Measurements from ENCODE around the gene C1GALT1C1.
"Not testable (repeated sequence)": the region's sequence is repeated elsewhere in the genome, so short reads cannot be mapped to it uniquely, and the experiment has no call there.

C1GALT1C1 gene

DNA sequence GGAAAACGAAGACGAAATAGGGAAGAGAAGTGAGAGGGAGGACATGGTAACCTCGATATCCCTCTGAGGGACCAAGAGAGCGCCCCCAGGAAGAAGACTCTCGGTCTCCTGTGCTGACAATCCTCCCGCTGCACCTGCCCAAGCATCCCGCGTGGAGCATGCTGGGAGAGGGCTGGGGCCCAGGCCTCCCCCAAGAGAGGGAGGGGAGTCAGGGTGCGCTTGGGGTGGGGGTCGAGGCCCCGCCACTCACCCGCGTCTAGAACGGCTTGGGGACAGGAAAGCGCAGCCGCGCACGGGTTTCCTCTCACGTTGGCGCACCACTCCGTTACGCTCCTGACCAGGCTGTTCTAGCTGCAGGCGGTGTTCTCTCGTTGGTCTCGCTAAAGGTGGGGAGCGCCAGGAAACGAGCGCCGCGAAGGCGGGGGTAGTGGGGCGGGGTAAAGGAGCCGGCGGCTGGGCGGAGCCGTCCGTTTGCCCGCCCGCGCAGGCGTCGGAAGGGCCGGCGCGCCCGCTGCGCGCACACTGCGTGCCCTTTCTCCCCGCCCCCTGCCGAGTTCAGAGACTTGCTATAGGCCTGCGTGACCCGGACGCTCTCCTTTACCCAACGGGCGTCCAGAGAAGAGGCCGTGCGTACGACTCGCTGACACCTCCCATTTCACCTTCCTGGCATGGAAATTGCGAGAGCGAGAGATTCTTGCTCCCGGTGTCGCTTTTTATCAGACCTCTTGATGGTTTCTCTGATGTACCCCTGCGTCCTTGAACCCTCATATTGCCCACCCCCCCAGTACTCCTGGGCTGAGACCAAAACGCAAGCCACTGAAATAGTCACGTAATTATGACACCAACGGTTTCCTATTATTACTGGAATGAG lies at the start of gene C1GALT1C1:
Gene C1GALT1C1, minus strand, starts transcription at position 388 of the 871 bp plus-strand sequence. CDS start 2,888 bp downstream, outside the sequence.
- TF ChIP-seq, protein P1, sequence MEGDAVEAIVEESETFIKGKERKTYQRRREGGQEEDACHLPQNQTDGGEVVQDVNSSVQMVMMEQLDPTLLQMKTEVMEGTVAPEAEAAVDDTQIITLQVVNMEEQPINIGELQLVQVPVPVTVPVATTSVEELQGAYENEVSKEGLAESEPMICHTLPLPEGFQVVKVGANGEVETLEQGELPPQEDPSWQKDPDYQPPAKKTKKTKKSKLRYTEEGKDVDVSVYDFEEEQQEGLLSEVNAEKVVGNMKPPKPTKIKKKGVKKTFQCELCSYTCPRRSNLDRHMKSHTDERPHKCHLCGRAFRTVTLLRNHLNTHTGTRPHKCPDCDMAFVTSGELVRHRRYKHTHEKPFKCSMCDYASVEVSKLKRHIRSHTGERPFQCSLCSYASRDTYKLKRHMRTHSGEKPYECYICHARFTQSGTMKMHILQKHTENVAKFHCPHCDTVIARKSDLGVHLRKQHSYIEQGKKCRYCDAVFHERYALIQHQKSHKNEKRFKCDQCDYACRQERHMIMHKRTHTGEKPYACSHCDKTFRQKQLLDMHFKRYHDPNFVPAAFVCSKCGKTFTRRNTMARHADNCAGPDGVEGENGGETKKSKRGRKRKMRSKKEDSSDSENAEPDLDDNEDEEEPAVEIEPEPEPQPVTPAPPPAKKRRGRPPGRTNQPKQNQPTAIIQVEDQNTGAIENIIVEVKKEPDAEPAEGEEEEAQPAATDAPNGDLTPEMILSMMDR (IDR thresholded peaks at IDR 0.05; ENCODE audit: insufficient read depth, low read depth, low read length, missing control alignments), result no peak
- peak; percentile 93 for DNase-seq (ENCODE audit: low read depth)
- peak within 1 kb of the TSS; percentile 68 for H3K4me3 ChIP-seq (ENCODE audit: low read length)

DNA sequence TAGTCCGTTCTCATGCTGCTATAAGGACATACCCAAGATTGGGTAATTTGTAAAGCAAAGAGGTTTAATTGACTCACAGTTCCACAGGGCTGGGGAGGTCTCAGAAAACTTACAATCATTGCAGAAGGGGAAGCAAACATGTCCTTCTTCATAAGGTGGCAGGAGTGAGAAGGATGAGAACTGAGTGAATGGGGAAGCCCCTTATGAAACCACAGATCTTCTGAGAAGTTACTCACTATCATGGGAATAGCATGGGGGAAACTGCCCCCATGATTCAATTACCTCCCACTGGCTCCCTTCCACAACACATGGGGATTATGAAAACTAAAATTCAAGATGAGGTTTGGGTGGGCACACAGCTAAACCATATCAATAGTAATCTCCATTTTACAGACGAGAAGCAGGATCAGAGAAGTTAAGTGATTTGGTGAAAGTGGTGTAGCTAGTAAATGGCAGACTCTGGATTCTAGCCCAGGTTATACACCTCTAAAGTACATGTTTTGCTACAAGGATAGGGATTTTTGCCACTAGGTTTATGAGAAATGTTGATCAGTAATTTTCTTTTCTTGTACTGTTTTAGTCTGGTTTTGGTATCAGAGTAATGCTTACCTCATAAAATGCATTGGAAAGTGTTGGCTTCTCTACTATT lies 47.3 kb upstream of the C1GALT1C1 start:
- TF ChIP-seq, protein P1 (IDR thresholded peaks at IDR 0.05; ENCODE audit: insufficient read depth, low read depth, low read length, missing control alignments), result no peak
- DNase-seq (ENCODE audit: low read depth), result no peak
- no peak overlapping the region for H3K4me3 ChIP-seq (ENCODE audit: low read length)

DNA sequence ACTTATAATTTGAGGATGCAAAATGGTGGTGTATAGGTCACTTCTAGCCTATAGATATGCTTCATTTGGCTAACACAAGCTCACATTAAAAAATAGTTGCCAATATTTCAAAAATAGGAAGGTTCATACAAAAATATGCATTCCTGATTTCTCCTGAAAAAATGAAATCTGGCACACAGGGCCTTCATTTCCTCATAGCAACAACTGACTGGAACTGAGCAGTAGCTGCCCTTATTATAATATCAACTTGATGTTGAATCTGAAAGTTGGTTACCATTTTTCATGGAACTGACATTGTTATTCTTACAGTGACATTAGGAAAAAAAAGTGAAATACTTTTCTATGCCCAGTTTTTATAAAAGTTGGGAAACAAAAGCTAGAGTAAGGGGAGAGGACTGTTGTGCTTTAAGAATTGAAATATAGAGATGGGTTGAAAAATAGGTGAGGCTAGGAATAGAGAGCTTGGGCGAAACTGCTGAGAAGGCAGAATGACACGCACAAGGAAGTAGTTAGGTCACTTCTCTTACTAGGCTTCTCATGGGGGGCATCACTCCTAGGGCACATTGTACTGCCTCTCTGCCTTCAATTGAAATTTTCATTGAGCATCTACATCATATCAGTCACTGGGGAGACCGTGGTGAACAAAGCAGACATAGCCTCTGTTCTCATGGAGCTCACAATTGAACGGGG lies 43.1 kb upstream of the C1GALT1C1 start:
- no peak for DNase-seq (ENCODE audit: low read depth)
- TF ChIP-seq, protein P1 (IDR thresholded peaks at IDR 0.05; ENCODE audit: insufficient read depth, low read depth, low read length, missing control alignments), result no peak
- H3K4me3 ChIP-seq (ENCODE audit: low read length), result no peak overlapping the region

DNA sequence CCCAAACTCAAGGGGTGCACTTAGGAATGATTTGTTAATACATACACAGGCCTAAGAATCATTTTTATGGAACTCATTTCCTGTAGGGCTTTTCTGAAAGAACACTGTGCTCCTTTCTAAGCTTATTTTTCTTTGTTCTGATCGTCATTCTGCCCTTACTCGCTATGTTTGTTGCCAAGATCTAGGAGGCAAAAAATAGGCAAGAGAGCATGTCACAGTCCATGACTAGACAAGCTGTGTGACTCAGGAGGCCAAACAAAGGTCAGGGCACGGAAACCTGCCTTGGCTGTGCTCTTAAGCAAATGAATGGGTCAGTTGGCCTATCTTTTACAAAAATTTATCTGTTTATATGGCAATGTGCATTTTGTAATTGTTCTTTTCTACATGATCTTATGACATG lies 42.5 kb upstream of the C1GALT1C1 start:
- H3K4me3 ChIP-seq (ENCODE audit: low read length), result no peak overlapping the region
- DNase-seq (ENCODE audit: low read depth), result peak; percentile 62
- TF ChIP-seq, protein P1 (IDR thresholded peaks at IDR 0.05; ENCODE audit: insufficient read depth, low read depth, low read length, missing control alignments), result no peak

DNA sequence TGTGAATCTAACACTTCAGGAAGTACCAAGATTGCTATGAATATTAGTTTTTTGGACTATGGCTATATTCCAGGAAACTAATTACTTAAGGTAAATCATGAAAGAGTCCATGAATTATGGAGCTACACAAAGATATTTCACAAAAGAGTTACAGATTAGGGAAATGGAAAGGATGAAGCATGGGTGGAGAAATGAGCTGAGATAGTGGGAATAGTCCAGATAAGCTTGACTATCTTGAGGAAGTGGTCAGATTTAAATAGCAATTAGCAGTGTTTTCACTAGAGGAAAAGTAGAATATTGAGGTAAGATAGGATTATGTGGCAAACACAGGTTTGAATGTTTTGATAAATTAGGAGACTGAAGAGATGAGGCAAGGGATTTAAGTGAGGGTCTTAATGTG lies 42.1 kb upstream of the C1GALT1C1 start:
- no peak for DNase-seq (ENCODE audit: low read depth)
- H3K4me3 ChIP-seq (ENCODE audit: low read length), result no peak overlapping the region
- TF ChIP-seq, protein P1 (IDR thresholded peaks at IDR 0.05; ENCODE audit: insufficient read depth, low read depth, low read length, missing control alignments), result no peak

DNA sequence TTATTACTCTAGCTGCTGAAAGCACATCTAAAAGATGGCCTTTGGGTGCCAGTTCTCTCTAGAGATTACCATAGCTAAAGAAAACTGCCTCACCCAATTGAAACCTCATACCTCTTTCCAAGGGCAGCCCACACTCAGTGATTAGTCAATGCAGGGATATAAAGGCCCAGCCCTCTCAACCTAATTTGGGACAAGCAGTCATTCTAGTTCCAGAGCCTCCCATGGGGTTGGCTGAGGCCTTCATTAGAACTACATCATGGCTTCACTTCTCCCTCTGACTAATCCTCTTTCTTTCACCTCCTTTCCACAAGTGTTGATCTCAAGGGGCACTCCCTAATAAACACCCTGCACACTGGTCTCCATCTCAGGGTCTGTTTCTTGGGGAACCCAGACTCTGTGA lies 38.5 kb upstream of the C1GALT1C1 start:
- TF ChIP-seq, protein P1 (IDR thresholded peaks at IDR 0.05; ENCODE audit: insufficient read depth, low read depth, low read length, missing control alignments), result no peak
- no peak overlapping the region for H3K4me3 ChIP-seq (ENCODE audit: low read length)
- peak; percentile 15 for DNase-seq (ENCODE audit: low read depth)

DNA sequence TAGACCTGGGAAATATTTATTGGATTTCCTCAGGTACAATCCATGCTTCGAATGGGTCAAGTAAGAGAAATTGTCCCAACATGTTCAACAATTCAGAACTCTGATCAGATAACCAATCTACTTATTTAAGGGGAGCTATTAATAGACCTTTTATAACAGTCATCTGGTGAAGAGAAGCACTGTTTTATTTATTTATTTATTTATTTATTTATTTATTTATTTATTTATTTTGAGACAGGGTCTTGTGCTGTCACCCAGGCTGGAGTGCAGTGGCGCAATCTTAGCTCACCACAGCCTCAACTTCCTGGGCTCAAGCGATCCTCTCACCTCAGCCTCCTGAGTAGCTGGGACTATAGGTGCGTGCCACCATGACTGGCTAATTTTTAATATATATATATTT lies 34.7 kb upstream of the C1GALT1C1 start:
- not testable (repeated sequence) for DNase-seq (ENCODE audit: low read depth); H3K4me3 ChIP-seq (ENCODE audit: low read length)
